ENCODE data around the gene MRPL55.

MRPL55 gene

GRCh38 chr1:228151180-228151925, 42.3 kb upstream of the MRPL55 start:
- no peak overlapping the region for H3K4me3 ChIP-seq (ENCODE audit: low read depth, low read length)
- DNase-seq (ENCODE audit: low read depth), result no peak
- no peak for TF ChIP-seq CTCF (IDR thresholded peaks at IDR 0.05; ENCODE audit: low read depth, low read length)
- TF ChIP-seq MYC (IDR thresholded peaks at IDR 0.05; ENCODE audit: low read depth, low read length), result no peak
- no peak for TF ChIP-seq POLR2A (IDR thresholded peaks at IDR 0.05; ENCODE audit: extremely low read depth, insufficient read length)
- no peak for TF ChIP-seq MAX (IDR thresholded peaks at IDR 0.05; ENCODE audit: low read depth, low read length)

- DNase-seq (ENCODE audit: low read depth), result no peak
- H3K4me3 ChIP-seq (ENCODE audit: low read depth, low read length), result no peak overlapping the region
- no peak for TF ChIP-seq CTCF (IDR thresholded peaks at IDR 0.05; ENCODE audit: low read depth, low read length)
- no peak for TF ChIP-seq MAX (IDR thresholded peaks at IDR 0.05; ENCODE audit: low read depth, low read length)
- no peak for TF ChIP-seq POLR2A (IDR thresholded peaks at IDR 0.05; ENCODE audit: extremely low read depth, insufficient read length)
Measured at GRCh38 chr1:228150461-228151179, 41.5 kb upstream of the MRPL55 start.

DNA sequence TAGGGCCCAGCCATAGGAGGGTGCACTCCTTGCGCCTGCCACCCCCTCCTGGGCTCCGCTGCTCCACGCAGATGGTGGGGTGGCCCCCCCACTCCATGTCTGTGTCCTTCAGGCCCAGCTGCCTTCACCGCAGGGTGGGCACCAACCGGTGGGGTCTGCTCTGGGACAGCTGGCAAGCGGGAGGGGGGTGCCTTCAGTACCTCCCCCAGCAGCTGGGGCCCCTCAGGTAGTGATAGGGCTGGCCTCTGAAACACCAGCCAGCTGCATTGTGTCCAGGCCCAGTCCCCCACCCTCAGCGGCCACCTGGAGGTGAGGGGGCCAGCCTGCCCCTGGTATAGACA, 41.0 kb upstream of the MRPL55 start:
- no peak for TF ChIP-seq MYC (IDR thresholded peaks at IDR 0.05; ENCODE audit: low read depth, low read length)
- no peak for TF ChIP-seq POLR2A (IDR thresholded peaks at IDR 0.05; ENCODE audit: extremely low read depth, insufficient read length)
- no peak for TF ChIP-seq CTCF (IDR thresholded peaks at IDR 0.05; ENCODE audit: low read depth, low read length)
- no peak for TF ChIP-seq MAX (IDR thresholded peaks at IDR 0.05; ENCODE audit: low read depth, low read length)
- no peak for DNase-seq (ENCODE audit: low read depth)
- H3K4me3 ChIP-seq (ENCODE audit: low read depth, low read length), result no peak overlapping the region

DNA sequence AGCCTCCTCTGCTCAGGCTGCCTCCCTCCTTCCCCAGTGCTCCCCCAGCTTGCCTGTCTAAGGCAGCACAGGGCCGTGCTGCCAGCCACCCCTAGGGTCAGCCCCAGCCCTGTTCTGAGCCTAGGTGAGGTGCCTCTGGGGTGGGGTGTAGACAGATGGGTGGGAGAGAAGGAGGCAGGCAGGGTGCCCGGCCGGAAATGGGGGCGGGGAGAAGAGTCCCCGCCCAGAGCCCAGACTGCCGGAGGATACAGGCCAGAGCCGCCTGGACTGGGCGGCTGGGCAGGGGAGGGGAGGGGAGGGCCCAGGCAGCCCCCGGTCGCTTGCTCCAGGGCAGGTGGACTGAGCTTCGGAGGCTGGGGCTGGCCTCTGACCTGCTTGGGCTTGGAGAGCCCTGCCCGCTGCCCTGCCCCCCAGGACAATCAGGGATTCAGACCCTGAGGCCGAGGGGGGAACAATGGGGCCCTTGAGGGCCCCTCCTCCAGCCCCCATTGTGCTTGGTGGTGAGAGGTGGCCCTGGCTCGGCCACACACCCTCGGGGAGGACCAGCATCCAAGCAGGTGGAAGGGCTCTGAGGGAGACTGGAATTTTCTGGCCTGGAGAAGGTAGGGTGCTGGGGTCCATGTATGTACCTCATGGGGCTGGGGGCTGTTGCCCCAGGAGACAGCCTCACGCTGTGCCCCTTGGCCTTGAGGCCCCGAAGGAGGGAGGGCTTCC, 40.5 kb upstream of the MRPL55 start, which contains the start of gene GJC2:
Gene GJC2, plus strand, starts transcription at position 525 of the 714 bp plus-strand sequence. CDS start 7,829 bp downstream, outside the sequence.
- TF ChIP-seq POLR2A (IDR thresholded peaks at IDR 0.05; ENCODE audit: extremely low read depth, insufficient read length) (no peak), CTCF (IDR thresholded peaks at IDR 0.05; ENCODE audit: low read depth, low read length) (no peak), MYC (IDR thresholded peaks at IDR 0.05; ENCODE audit: low read depth, low read length) (no peak), MAX (IDR thresholded peaks at IDR 0.05; ENCODE audit: low read depth, low read length) (no peak)
- no peak within 1 kb of the TSS for H3K4me3 ChIP-seq (ENCODE audit: low read depth, low read length)
- no peak for DNase-seq (ENCODE audit: low read depth)

GRCh38 chr1:228148935-228149405, 39.9 kb upstream of the MRPL55 start:
- TF ChIP-seq CTCF (IDR thresholded peaks at IDR 0.05; ENCODE audit: low read depth, low read length) (no peak), MAX (IDR thresholded peaks at IDR 0.05; ENCODE audit: low read depth, low read length) (no peak), POLR2A (IDR thresholded peaks at IDR 0.05; ENCODE audit: extremely low read depth, insufficient read length) (no peak), MYC (IDR thresholded peaks at IDR 0.05; ENCODE audit: low read depth, low read length) (no peak)

More at GRCh38 chr1:228148935-228149405, 39.9 kb upstream of the MRPL55 start:
- H3K4me3 ChIP-seq (ENCODE audit: low read depth, low read length), result no peak overlapping the region
- DNase-seq (ENCODE audit: low read depth), result no peak
